ENCODE data around the gene CLSTN2. TPM values are rescaled to one million over a fixed set of nuclear protein-coding genes. Genes with fewer than 3 reads are reported as not detected.

CLSTN2 gene
- total RNA-seq, 1 donor from 2014 or later = 7.8 TPM

- ATAC-seq (ENCODE audit: poor library complexity) = no peak
- peak; percentile 46 for DNase-seq
- intact Hi-C loops (cut with DNase I) = loop anchor here (10.0 kb wide), 1 partner anchor 117 kb away; no protein-coding TSS in a partner anchor
Measured at GRCh38 chr3:139937674-139938279, 2.8 kb downstream of the CLSTN2 start.

GRCh38 chr3:139939681-139940190 lies 4.8 kb downstream of the CLSTN2 start:
- ATAC-seq (ENCODE audit: poor library complexity) (no peak), DNase-seq (no peak)
- intact Hi-C loops (cut with DNase I) = loop anchor here (10.0 kb wide), 1 partner anchor 115 kb away; no protein-coding TSS in a partner anchor

GRCh38 chr3:139940622-139941021 lies 5.6 kb downstream of the CLSTN2 start:
- no peak for DNase-seq
- intact Hi-C loops (cut with DNase I) = no loop called here

GRCh38 chr3:139941580-139941979 lies 6.6 kb downstream of the CLSTN2 start:
- DNase-seq (no peak), ATAC-seq (ENCODE audit: poor library complexity) (no peak)
- intact Hi-C loops (cut with DNase I) = no loop called here

More at GRCh38 chr3:139940622-139941021, 5.6 kb downstream of the CLSTN2 start:
- peak; percentile 76 for ATAC-seq (ENCODE audit: poor library complexity)

- intact Hi-C loops (cut with DNase I) = no loop called here
- DNase-seq = no peak
- ATAC-seq (ENCODE audit: poor library complexity) = peak; percentile 65
Measured at GRCh38 chr3:139944256-139944910, 9.4 kb downstream of the CLSTN2 start.

GRCh38 chr3:139945386-139945785 lies 10.4 kb downstream of the CLSTN2 start:
- ATAC-seq (ENCODE audit: poor library complexity) (no peak), DNase-seq (no peak)
- intact Hi-C loops (cut with DNase I) = no loop called here

GRCh38 chr3:139945942-139946341 lies 11.0 kb downstream of the CLSTN2 start:
- DNase-seq (no peak), ATAC-seq (ENCODE audit: poor library complexity) (no peak)
- intact Hi-C loops (cut with DNase I) = no loop called here

GRCh38 chr3:139948467-139948866 lies 13.5 kb downstream of the CLSTN2 start:
- ATAC-seq (ENCODE audit: poor library complexity) (no peak), DNase-seq (no peak)
- intact Hi-C loops (cut with DNase I) = no loop called here

GRCh38 chr3:139948898-139949297 lies 13.9 kb downstream of the CLSTN2 start:
- intact Hi-C loops (cut with DNase I) = no loop called here

GRCh38 chr3:139953131-139953910 lies 18.3 kb downstream of the CLSTN2 start:
- intact Hi-C loops (cut with DNase I) = no loop called here
- ATAC-seq (ENCODE audit: poor library complexity) = no peak
- no peak for DNase-seq

More at GRCh38 chr3:139948898-139949297, 13.9 kb downstream of the CLSTN2 start:
- DNase-seq = no peak
- ATAC-seq (ENCODE audit: poor library complexity) = no peak

GRCh38 chr3:139954146-139954860 lies 19.3 kb downstream of the CLSTN2 start:
- ATAC-seq (ENCODE audit: poor library complexity) = peak; percentile 59
- DNase-seq = no peak
- intact Hi-C loops (cut with DNase I) = no loop called here

GRCh38 chr3:139957844-139958243 lies 22.9 kb downstream of the CLSTN2 start:
- DNase-seq (no peak), ATAC-seq (ENCODE audit: poor library complexity) (no peak)
- intact Hi-C loops (cut with DNase I) = no loop called here

GRCh38 chr3:139969386-139969785 lies 34.4 kb downstream of the CLSTN2 start:
- intact Hi-C loops (cut with DNase I) = no loop called here
- DNase-seq (no peak), ATAC-seq (ENCODE audit: poor library complexity) (no peak)

- intact Hi-C loops (cut with DNase I) = no loop called here
- ATAC-seq (ENCODE audit: poor library complexity) (no peak), DNase-seq (no peak)
Measured at GRCh38 chr3:139970526-139970925, 35.5 kb downstream of the CLSTN2 start.

GRCh38 chr3:139974809-139975425 lies 39.9 kb downstream of the CLSTN2 start:
- DNase-seq (no peak), ATAC-seq (ENCODE audit: poor library complexity) (peak; percentile 46)
- intact Hi-C loops (cut with DNase I) = no loop called here

GRCh38 chr3:139975594-139976365 lies 40.8 kb downstream of the CLSTN2 start:
- ATAC-seq (ENCODE audit: poor library complexity) (peak; percentile 91), DNase-seq (peak; percentile 45)
- intact Hi-C loops (cut with DNase I) = no loop called here

GRCh38 chr3:139978966-139979365 lies 44.0 kb downstream of the CLSTN2 start:
- ATAC-seq (ENCODE audit: poor library complexity) (no peak), DNase-seq (no peak)
- intact Hi-C loops (cut with DNase I) = no loop called here

- no peak for ATAC-seq (ENCODE audit: poor library complexity)
- intact Hi-C loops (cut with DNase I) = no loop called here
Measured at GRCh38 chr3:139979991-139980390, 45.0 kb downstream of the CLSTN2 start.

More at GRCh38 chr3:139979991-139980390, 45.0 kb downstream of the CLSTN2 start:
- no peak for DNase-seq
